GM08714 (cell line): Measurements from ENCODE around the gene TOPORS.
"Not testable (repeated sequence)": the region's sequence is repeated elsewhere in the genome, so short reads cannot be mapped to it uniquely, and the experiment has no call there.

Source experiments
- H3K4me3 ChIP-seq: fragments of 200-500 bp; sonication (Bioruptor generic); 2 replicates; pipeline ENCODE4 v1.5.1; 2014; ENCODE audit warnings: mild to moderate bottlenecking, low read length, inconsistent platforms
- ZNF274 ChIP-seq: IDR thresholded peaks from 2 replicates; pipeline ENCODE4 v1.6.1; 2012; ENCODE audit warnings: mild to moderate bottlenecking, low read depth, low read length

The TOPORS gene

DNA sequence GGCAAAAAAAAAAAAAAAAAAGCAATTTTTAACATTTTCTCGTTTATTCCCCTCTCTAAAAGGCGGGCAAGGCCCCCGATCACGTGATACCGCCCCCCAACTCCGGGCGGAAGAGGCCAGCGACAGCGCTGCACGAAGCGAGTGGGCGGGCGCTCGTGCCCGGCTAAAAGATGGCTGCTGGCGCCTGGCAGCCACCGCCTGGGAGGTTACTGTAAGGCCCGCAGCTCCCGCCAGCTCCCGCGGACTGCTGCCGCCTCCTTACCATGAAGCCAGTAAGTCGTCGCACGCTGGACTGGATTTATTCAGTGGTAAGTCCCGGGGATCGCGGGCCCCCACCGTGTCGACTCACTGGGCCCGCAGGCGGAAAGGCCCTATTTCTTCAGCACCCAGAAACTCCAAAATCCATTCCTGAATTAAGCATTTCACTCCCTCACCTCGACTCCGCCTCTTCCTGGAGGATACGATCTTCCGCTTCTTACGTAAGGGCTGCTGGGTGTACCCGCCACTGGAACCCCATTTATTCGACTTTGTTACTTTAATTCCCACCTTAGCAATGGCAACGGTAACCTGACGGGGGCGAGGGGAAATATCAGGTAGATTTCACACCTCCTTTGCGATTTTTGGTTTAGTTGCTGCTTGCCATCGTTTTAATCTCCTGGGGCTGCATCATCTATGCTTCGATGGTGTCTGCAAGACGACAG lies at the start of gene TOPORS, which contains the start of gene SMIM27:
TOPORS (minus strand) TSS at position 415 of the 701 bp plus-strand sequence; CDS start at position 265, 150 bp downstream.
SMIM27 (plus strand) TSS at position 156 of the 701 bp plus-strand sequence; CDS start at position 264, 108 bp downstream.
- H3K4me3 ChIP-seq: peak within 1 kb of the TSS; percentile 88
- no peak for TF ChIP-seq ZNF274

DNA sequence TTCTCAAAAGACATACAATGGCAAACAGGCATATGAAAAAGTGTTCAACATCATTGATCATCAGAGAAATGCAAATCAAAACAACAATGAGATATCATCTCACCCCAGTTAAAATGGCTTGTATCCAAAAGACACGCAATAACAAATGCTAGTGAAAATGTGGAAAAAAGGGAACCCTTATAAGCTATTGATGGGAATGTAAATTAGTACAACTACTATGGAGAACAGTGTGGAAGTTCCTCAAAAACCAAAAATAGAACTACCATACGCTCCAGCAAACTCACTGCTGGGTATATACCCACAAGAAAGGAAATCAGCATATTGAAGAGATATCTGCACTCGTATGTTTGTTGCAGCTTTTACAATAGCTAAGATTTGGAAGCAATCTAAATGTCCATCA lies 46.6 kb upstream of the TOPORS start:
- H3K4me3 ChIP-seq: not testable (repeated sequence)

DNA sequence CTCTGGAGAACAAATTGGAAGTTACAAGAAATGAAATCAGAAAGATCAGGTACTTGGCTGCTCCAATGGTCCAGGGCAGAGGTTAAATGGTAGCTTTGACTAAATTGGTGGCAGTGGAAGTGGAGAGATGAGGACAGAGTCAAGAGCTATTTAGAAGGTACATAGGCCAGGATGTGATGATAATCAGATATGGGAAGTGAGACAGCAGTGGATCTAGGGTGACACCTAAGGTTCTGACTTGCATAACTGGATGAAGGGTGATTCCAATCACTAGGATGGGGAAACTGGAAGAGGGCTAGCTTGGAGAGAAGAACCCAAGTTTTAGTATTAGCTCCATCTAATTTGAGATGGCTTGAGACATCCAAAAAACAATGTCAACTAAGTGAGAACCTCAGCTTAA lies 44.5 kb upstream of the TOPORS start:
- no peak overlapping the region for H3K4me3 ChIP-seq
- TF ChIP-seq ZNF274: no peak

DNA sequence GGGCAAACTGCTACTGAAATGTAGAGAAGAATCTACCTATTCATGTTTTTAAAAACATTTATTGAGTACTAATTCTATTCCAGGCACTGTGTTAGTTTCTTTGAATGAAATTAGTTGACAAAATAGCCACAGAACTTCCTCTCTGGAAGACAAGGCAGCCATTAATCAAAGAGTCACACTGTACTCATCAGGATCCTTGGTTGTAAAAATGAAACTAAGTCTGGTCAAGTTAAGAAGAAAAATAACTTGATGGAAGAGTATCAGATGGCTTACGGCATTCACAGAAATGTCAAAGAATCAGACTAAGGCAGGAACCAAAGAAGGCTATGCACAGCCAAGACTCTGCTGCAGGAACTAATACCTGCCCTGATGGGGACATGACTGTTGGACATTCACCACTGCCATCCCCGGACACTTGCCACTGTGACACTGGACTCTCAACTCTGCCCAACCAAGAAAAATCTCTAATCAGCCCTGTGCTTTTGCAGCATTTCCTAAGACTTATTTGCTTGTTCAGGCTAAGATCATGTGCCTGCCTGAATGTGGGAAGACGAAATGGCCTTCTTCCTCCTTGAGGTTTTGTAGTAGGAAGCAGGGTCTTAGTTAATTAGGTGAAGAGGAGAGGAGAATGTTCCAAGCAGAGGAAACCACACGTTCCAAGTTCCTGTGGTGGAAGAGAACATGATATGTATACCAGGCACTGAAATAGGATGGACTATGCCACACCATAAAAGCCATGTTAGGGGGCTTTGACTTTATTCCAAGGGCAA lies 43.9 kb upstream of the TOPORS start:
- no peak overlapping the region for H3K4me3 ChIP-seq

DNA sequence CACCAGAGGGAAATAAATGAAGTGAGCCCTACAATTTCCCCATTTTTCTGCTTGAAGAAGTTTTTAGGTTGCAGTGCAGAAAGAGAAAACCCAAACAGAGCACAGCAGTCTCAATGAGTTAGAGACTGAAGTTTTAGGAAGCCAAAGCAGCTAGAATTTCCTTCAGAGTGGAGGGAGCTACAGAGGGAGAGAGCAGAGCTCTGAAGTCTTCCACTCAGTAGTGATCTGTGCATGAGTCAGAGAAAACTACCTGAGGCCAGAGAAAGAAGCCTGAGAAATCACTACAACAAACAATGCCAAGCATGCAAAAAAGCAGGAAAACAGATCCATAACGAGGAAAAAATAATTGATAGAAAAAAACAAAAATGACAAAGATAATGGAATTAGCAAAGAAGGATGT lies 38.5 kb upstream of the TOPORS start:
- no peak for TF ChIP-seq ZNF274
- no peak overlapping the region for H3K4me3 ChIP-seq

More for the DNA sequence above, 43.9 kb upstream of the TOPORS start:
- no peak for TF ChIP-seq ZNF274

DNA sequence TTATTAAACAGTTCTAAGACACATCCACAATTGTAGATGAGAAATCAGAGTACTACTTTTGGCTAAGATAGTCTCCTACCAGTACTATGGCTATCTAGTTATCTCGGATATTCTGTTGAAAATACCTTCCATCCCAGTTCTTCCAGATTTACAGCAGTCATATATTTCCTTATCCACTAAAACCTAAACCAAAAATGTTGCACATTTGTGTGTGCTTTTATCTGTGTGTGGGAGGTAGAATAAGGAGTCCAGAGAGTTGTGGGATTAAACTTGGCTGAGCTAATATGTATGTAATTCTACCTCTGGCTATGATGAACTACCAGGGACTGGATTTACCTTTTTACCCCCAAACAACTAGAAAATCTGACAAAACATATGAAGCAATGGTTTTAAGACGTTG lies 38.1 kb upstream of the TOPORS start:
- no peak overlapping the region for H3K4me3 ChIP-seq
- TF ChIP-seq ZNF274: no peak

DNA sequence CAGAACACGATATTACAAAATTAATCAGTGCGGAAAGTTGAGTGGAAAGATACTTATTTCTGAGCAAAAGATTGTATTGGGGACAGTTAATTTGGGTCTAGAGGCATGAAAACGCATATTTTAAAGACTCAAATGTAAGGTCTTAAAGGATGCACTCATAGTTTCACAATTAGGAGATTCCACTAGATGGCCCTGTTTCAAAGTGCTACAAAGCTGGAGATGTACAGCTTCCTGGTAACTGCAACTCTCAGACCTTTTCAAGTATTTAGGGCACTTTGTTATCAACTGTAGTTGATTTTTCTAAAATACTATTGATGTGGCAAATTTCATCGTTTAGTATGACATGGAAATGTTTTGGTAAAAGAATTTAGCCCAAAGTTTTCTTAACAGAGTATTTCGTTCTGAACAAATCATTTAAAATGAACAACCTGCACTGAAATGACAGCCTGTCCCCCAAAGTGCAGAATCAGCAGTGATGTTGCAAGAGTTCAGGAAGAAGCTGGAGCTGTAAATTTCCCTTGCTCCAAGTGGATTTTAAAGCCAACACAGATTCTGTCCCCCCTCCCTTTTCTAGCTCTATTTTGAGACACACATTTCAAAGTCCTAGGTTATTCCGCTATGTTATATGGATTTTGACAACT lies 36.8 kb upstream of the TOPORS start:
- no peak overlapping the region for H3K4me3 ChIP-seq
- no peak for TF ChIP-seq ZNF274

DNA sequence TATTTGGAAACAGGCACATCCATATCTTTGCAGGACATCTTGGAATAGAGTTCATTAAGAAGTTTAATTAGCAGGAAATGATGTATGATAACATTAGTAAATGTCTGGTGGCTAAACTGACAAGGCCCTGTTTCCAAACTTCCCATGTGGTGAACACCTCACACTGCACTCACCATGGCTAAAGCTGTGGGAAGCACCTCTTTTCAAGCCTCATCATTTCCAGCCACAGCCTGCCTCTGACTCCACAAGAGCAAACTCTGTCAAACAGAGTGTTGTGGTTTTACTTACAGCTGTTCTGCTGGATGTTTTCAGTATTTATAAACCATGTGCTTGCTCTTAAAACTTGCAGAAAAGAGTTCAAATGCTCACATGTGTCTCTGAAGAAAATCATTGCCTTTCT lies 35.5 kb upstream of the TOPORS start:
- no peak overlapping the region for H3K4me3 ChIP-seq
- no peak for TF ChIP-seq ZNF274

DNA sequence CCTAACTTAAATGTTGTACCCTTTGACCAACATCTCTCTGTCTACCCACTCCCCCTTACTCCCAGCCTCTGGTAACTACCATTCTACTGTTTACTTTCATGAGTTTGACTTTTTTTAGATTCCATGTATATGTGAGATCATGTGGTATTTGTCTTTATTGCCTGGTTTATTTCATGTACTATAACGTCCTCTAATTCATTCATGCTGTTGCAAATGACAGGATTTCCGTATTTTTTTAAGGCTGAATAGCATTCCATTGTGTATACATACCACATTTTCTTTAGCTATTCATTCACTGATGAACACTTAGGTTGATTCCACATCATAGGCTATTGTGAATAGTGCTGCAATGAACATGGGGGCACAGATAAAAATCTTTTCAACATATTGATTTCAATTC lies 32.4 kb upstream of the TOPORS start:
- no peak overlapping the region for H3K4me3 ChIP-seq

DNA sequence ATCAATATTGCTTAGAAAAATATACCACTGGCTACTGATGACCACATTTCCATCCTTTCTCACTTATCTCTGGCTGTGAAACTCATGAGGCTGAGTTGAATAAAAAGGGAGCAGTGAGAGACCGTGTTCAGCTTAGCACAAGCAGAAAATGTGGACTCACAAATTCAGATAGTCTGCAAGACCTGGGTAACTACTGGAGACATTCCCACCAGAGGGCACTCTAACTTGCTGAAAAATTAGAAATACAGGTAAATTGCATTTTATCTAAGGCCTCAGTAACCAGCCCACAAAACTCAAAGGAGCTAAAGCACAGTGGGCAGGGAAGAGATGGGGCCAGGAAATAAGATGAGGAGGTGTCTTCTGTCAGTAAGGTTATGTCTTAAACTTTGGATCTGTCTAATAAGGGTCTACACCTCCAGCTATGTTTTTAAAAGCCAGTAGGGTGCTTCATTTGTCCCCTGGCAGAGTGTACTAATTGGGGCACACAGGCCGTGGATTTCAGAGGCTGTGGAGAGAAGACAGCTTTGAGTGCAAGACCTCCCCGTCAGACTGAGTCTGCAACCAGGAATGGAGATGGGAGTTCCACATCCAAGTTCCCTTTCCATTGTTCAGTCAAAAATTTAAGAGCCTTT lies 29.2 kb upstream of the TOPORS start:
- H3K4me3 ChIP-seq: no peak overlapping the region
- no peak for TF ChIP-seq ZNF274

More for the DNA sequence above, 32.4 kb upstream of the TOPORS start:
- no peak for TF ChIP-seq ZNF274

DNA sequence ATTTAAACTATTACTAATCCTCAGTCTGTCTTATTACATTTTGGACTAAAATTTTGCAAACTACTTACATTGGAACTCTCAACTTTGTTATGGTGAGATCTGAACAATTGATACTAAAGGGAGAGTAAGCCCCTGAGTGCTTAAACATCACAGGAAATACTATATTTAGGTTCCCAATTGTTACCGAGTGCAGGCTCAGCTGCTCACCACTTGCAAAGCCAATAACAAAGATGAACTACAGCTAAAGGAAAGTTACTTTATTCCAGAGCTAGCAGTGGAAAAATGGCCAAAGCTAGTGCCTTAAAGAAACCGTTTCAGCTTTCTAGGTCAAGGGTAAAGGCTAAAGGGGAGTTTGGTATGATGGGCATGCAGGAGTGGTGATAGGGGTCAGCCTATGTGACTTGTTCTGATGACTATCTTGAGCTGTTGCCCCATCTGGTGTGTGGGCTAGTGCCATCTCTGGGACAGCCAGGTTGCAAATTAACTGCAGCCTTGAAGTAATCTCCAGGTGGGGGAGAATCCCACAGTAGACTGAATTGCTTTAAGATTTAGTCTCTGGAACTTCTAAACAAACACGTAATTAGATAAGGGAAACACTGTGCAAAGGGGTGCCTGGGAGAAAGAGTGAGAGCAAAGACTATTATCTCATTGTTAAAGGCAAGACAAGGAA lies 28.4 kb upstream of the TOPORS start:
- H3K4me3 ChIP-seq: no peak overlapping the region
- TF ChIP-seq ZNF274: no peak

DNA sequence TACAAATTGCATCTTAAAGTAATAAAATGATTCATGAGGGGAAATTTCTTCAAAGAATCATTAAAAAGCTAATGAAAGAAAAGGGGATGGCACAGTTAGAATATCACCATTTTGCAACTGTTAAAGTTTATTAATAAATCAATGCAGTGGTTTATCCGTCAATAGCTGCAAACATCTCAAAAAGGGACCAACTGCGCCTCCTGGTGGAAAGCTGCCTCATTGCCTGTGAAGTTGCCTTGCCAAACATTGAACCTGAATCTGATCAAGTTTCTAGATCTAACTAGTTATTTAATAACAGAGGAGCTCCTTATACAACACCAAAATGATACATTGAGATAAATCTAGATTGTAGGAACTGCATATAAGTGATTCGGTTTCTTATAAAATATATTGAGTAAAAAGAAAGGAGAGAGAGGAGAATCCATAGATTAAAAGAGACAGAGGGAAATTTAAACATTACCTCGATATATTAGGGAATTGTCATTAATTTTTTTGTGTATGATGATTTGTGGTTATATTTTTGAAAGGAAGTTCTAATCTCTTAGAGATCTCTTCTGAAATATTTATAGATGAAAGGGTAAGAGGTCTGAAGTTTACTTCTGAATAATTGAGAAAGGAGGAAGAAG lies 27.4 kb upstream of the TOPORS start:
- TF ChIP-seq ZNF274: no peak
- no peak overlapping the region for H3K4me3 ChIP-seq

DNA sequence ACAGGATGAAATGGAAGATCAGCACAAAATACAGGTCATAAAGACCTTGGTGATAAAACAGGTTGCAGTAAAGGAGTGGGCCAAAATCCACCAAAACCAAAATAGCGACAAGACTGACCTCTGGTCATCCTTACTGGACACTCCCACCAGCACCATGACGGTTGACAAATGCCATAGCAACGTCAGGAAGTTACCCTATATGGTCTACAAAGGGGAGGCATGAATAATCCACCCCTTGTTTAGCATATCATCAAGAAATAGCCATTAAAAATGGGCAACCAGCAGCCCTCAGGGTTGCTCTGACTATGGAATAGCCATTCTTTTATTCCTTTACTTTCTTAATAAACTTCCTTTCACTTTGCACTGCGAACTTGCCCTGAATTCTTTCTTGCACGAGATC lies 26.6 kb upstream of the TOPORS start:
- TF ChIP-seq ZNF274: no peak
- H3K4me3 ChIP-seq: no peak overlapping the region

DNA sequence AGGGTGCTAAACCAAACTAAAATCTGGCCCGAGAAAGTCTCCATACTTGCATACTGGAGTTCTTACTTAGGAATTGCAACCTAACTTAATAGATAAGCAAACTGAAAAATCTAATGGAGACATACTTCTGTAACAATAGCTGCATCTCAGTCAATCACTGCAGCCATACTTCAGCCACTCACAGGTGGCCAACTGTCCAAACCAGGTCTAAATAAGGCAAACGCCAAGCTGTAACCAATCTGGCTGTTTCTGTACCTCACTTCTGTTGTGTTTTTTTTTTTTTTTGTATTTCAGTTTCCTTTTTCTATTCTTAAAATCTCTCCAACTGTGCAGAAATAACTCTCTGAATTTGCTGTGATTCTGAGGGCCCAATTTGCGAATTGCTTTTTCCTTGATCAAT lies 24.9 kb upstream of the TOPORS start:
- no peak for TF ChIP-seq ZNF274

More for the DNA sequence above, 24.9 kb upstream of the TOPORS start:
- no peak overlapping the region for H3K4me3 ChIP-seq
